Suprapubic skin (tissue), 4 donors: ENCODE data around the gene SORCS2.

Source experiments
- CTCF ChIP-seq, 2 donors: fragments of 200-600 bp in 1 of 2; fragments of 450-650 bp in 1 of 2; sonication (generic) in 1 of 2; IDR thresholded peaks; one replicate each; pipeline ENCODE4 v1.5.1; 2016 to 2019; ENCODE audit warnings: antibody characterized with exemption in 2 of 2, mild to moderate bottlenecking in 1 of 2, moderate library complexity in 1 of 2
- EP300 ChIP-seq: sonication (generic); formaldehyde crosslinking; IDR thresholded peaks from one replicate; pipeline ENCODE4 v1.6.1; 2017; ENCODE audit warnings: antibody characterized with exemption
- POLR2AphosphoS5 ChIP-seq, 3 donors: sonication (generic); formaldehyde crosslinking; IDR thresholded peaks; one replicate each; pipeline ENCODE4 v1.6.1; 2017; ENCODE audit warnings: antibody characterized with exemption in 3 of 3

DNA sequence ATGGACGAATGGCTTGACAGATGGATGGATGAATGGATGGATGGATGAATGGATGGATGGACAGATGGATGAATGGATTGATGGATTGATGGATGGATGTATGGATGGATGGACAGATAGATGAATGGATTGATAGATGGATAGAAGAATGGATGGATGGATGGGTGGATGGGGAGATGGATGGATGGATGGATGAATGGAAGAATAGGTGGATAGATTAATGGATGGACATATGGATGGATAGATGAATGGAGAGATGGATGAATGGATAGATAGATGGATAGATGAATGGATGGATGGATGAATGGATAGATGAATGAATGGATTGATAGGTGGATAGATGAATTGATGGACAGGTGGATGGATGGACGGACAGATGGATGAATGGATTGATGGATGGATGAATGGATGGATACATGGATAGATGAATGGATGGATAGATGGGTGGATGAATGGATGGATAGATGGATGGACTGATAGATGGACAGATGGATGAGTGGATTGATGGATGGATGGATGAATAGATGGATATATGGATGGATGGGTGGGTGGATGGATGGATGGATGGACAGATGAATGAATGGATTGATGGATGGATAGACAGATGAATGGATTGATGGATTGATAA, 208.4 kb downstream of the SORCS2 start:
- no peak for TF ChIP-seq CTCF (IDR thresholded peaks at IDR 0.05)
- TF ChIP-seq EP300 = no peak
- TF ChIP-seq POLR2AphosphoS5 (IDR thresholded peaks at IDR 0.05) = no peak
